GM12878 (cell line): ENCODE data around the gene CDHR5. TPM values are rescaled to one million over a fixed set of nuclear protein-coding genes. Genes with fewer than 3 reads are reported as not detected.

Experiments
- ATAC-seq: fragments of 200-7000 bp; cut with Tn5 transposase; 3 replicates; pipeline ENCODE4 v1.9.1; 2020; ENCODE audit warnings: mild to moderate bottlenecking, moderate library complexity
- BruUV-seq: library from RNA; stranded (reverse); fragments of 400-500 nt; replicated peaks from 2 replicates; lab custom pipeline; 2021; lab: Mats Ljungman, UMichigan
- CTCF ChIA-PET: fragments of 300-600 bp; sonication (Branson Sonifier 250); formaldehyde crosslinking; extraction: SDS; loops from one replicate; lab custom pipeline; 2021; ENCODE audit warnings: inconsistent platforms; lab: Yijun Ruan, JAX
- POLR2A ChIA-PET: fragments of 350-600 bp; formaldehyde crosslinking; extraction: SDS; loops from one replicate; lab custom pipeline; 2021; ENCODE audit warnings: inconsistent platforms; lab: Charles Lee
- RAD21 ChIA-PET: fragments of 300-600 bp; sonication (Branson Sonifier 250); formaldehyde crosslinking; loops from one replicate; lab custom pipeline; 2023; ENCODE audit warnings: antibody characterized with exemption; ENCODE audit not compliant: unreplicated experiment; lab: Charles Lee
- SMC1A ChIA-PET: fragments of 300-600 bp; sonication (Branson Sonifier 250); formaldehyde crosslinking; loops from one replicate; lab custom pipeline; 2023; ENCODE audit not compliant: unreplicated experiment, uncharacterized antibody; lab: Charles Lee
- DNase-seq: peaks from one replicate; pipeline ENCODE4 v3.0.0-alpha.2; 2011; ENCODE audit warnings: low read depth, low spot score
- FAIRE-seq: peaks from 3 replicates; lab custom pipeline; 2011; peaks lifted over from hg19 to GRCh38; lab: Jason Lieb, UNC
- H2AFZ ChIP-seq: 2 replicates; pipeline ENCODE4 v1.6.0; 2011; ENCODE audit warnings: low read depth, low read length, control low read depth; ENCODE audit not compliant: control insufficient read depth
- H3K27ac ChIP-seq: 2 replicates; pipeline ENCODE4 v1.5.1; 2011; ENCODE audit warnings: control low read depth; ENCODE audit not compliant: control insufficient read depth, insufficient read depth
- H3K27me3 ChIP-seq, 2 experiments: replicated peaks in 1 of 2; 2 replicates each; pipeline versions ENCODE4 v1.6.0 to v1.6.1; 2011; ENCODE audit warnings: low read length in 1 of 2; ENCODE audit not compliant: control insufficient read depth in 2 of 2, insufficient read depth in 2 of 2
- H3K36me3 ChIP-seq, 2 experiments: 2 replicates each; pipeline ENCODE4 v1.5.1; 2011; ENCODE audit warnings: low read length in 1 of 2; ENCODE audit not compliant: control insufficient read depth in 2 of 2, insufficient read depth in 2 of 2
- H3K4me1 ChIP-seq: 2 replicates; pipeline ENCODE4 v1.6.1; 2011; ENCODE audit warnings: mild to moderate bottlenecking, low read length, moderate library complexity, mixed read lengths; ENCODE audit not compliant: control insufficient read depth, insufficient read depth
- H3K4me2 ChIP-seq: 2 replicates; pipeline ENCODE4 v1.6.0; 2011; ENCODE audit warnings: control low read depth; ENCODE audit not compliant: control insufficient read depth, insufficient read depth
- H3K4me3 ChIP-seq: fragments of 200-600 bp; sonication (generic); 2 replicates; pipeline ENCODE4 v1.5.1; 2016
- H3K79me2 ChIP-seq: 2 replicates; pipeline ENCODE4 v1.6.0; 2011; ENCODE audit warnings: low read length; ENCODE audit not compliant: control insufficient read depth, insufficient read depth
- H3K9ac ChIP-seq: 2 replicates; pipeline ENCODE4 v1.8.0; 2011; ENCODE audit warnings: low read length, control low read depth, mixed read lengths; ENCODE audit not compliant: control insufficient read depth, insufficient read depth
- H3K9me3 ChIP-seq: replicated peaks from 3 replicates; pipeline ENCODE4 v1.5.1; 2011; ENCODE audit warnings: mild to moderate bottlenecking, low read length; ENCODE audit not compliant: control insufficient read depth, insufficient read depth
- H4K20me1 ChIP-seq: 2 replicates; pipeline ENCODE4 v1.6.0; 2011; ENCODE audit not compliant: control insufficient read depth, insufficient read depth
- ETV6 ChIP-seq, 2 experiments: fragments of 450-650 bp in 1 of 2; IDR thresholded peaks in 1 of 2; conservative IDR thresholded peaks in 1 of 2; 2 replicates each; pipeline ENCODE4 v1.6.1; 2014; ENCODE audit warnings: antibody characterized with exemption in 1 of 2, borderline replicate concordance in 1 of 2, low read depth in 1 of 2, mild to moderate bottlenecking in 1 of 2, moderate library complexity in 1 of 2
- HDAC6 ChIP-seq: fragments of 200-600 bp; sonication (generic); IDR thresholded peaks from one replicate; pipeline ENCODE4 v1.8.0; 2017; ENCODE audit warnings: antibody characterized with exemption; ENCODE audit not compliant: unreplicated experiment
- POLR2A ChIP-seq: IDR thresholded peaks from 2 replicates; pipeline ENCODE4 v1.6.1; 2011; ENCODE audit warnings: low read depth, mild to moderate bottlenecking, low read length
- POLR2AphosphoS5 ChIP-seq: IDR thresholded peaks from 2 replicates; pipeline ENCODE4 v1.6.1; 2011; ENCODE audit warnings: mild to moderate bottlenecking, low read length, inconsistent platforms
- POU2F2 ChIP-seq: IDR thresholded peaks from 3 replicates; pipeline ENCODE4 v1.6.1; 2011; ENCODE audit warnings: low read depth, mild to moderate bottlenecking, low read length, borderline replicate concordance
- YY1 ChIP-seq: IDR thresholded peaks from 2 replicates; pipeline ENCODE4 v1.6.1; 2011; ENCODE audit warnings: low read depth, mild to moderate bottlenecking, low read length
- WGBS: methylation state at CpG from one replicate; pipeline ENCODE4 v1.1.6; 2016; ENCODE audit warnings: low lambda C conversion rate; ENCODE audit not compliant: insufficient replicate concordance, insufficient coverage; ENCODE audit errors: missing lambda C conversion rate; 5-methylcytosine and 5-hydroxymethylcytosine counted together
- in situ Hi-C: fragments of 300-500 bp; cut with MboI; formaldehyde crosslinking; loops from 9 replicates; pipeline ENCODE4 v1.14.3; 2018; ENCODE audit warnings: mixed read lengths
- intact Hi-C: fragments of 100-400 bp; cut with micrococcal nuclease; formaldehyde crosslinking; loops from one replicate; pipeline ENCODE4 v1.14.2; 2022; ENCODE audit not compliant: unreplicated experiment
- polyA plus RNA-seq, 11 experiments: library from polyadenylated mRNA; depleted of rRNA in 4 of 11; unstranded in 6 of 11; stranded (reverse) in 5 of 11; fragments of >200 nt; fragmentation: Nextera tagmentation in 4 of 11; fragmentation: Illumina TruSeq in 1 of 11; extraction: Ambion mirVana in 4 of 11; extraction: Trizol in 1 of 11; gene quantifications; 1 replicate in 1 of 11; 2 replicates in 10 of 11; pipeline versions ENCODE4 v1.2.1 to v1.2.3, GENCODE V29; 2011 to 2016; ENCODE audit warnings: inconsistent platforms in 2 of 11, missing spikeins in 2 of 11, low read depth in 1 of 11
- total RNA-seq, 4 experiments: library from RNA; depleted of rRNA in 3 of 4; stranded (reverse); fragments of >200 nt in 3 of 4; fragmentation: Illumina TruSeq in 1 of 4; extraction: Trizol in 1 of 4; gene quantifications; 2 replicates each; pipeline versions ENCODE4 v1.2.1 to v1.2.3, GENCODE V29; 2013 to 2021
- TF ChIP-seq, protein P1 (sequence below), 3 experiments: IDR thresholded peaks in 2 of 3; conservative IDR thresholded peaks in 1 of 3; 2 replicates each; pipeline ENCODE4 v1.5.1; 2011; ENCODE audit warnings: low read depth in 3 of 3, low read length in 3 of 3, mild to moderate bottlenecking in 3 of 3, control low read depth in 2 of 3, moderate library complexity in 2 of 3, inconsistent platforms in 1 of 3, mixed read lengths in 1 of 3; ENCODE audit not compliant: control insufficient read depth in 2 of 3, insufficient read depth in 1 of 3; ENCODE audit errors: extremely low read depth in 1 of 3

Gene CDHR5
- total and polyA plus RNA-seq, 10 of the 15 experiments (the other 5 are each of a cell fraction or from before 2014, with no cell fraction given): 0.06 TPM; not detected in 9

DNA sequence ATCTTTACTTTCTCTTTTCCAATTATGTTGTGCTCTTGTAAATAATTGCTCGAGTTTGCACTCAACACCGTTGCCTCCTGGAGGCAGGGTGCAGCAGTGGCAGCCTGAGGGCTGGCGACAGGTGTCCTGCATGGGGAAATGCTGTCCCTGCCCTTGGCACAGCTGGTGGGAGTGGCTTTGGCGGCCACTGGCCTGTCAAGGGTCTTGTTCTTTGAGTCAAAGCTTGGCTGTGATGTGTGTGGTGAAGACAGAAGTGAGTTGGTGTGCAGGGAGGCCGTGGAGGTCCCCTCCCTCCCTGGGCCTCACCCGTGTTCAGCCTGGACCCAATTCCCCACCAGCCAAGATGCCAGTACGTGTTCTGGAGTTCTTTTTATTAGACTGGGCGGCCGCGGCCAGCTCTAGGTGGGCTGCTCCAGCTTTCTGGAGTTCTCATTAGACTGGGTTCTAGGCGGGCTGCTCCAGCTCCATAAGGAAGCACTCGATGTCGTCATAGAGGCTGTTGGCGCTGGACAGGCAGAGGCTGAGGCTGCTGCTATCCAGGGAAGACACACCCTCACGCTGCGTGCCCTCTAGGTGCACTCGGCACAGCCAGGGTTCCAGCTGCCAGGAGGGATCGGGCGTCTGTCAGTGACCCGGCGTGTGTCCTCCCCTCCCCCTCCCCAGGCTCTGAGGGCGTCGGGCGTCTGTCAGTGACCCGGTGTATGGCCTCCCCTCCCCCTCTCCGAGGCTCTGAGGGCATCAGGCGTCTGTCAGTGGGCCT is 12.4 kb downstream of the CDHR5 start:
- peak overlapping the region; percentile 68; the same call in 1 of the 2 replicates for H3K4me2 ChIP-seq
- no peaks in the 10 kb centered on the region for H3K27me3 ChIP-seq
- DNase-seq (no peak), ATAC-seq (no peak), FAIRE-seq (no peak)
- intact Hi-C loops: no loop called here
- BruUV-seq: no TSS peak
- H3K27ac ChIP-seq: no peak overlapping the region
- POLR2A ChIA-PET: interaction anchor here (0.5 kb wide), 1 partner anchor 106 kb away, joined by 4 read pairs; no protein-coding TSS in a partner anchor
- H2AFZ ChIP-seq: no peak overlapping the region
- peaks cover 14% of the 10 kb centered on the region for H3K4me1 ChIP-seq
- in situ Hi-C loops: no loop called here
- TF ChIP-seq YY1: 0 out of 2 replicates have a peak, but pooled peaks have one; percentile 5
- no peak for TF ChIP-seq HDAC6
- peak; percentile 85 for TF ChIP-seq POLR2A
- TF ChIP-seq POLR2AphosphoS5: peak; percentile 76
- no peak for TF ChIP-seq ETV6 (conservative IDR thresholded peaks at IDR 0.05 in 1 of 2, IDR thresholded peaks at IDR 0.05 in 1 of 2; ENCODE audit: borderline replicate concordance in 1 of 2, low read depth in 1 of 2)
- TF ChIP-seq, protein P1, sequence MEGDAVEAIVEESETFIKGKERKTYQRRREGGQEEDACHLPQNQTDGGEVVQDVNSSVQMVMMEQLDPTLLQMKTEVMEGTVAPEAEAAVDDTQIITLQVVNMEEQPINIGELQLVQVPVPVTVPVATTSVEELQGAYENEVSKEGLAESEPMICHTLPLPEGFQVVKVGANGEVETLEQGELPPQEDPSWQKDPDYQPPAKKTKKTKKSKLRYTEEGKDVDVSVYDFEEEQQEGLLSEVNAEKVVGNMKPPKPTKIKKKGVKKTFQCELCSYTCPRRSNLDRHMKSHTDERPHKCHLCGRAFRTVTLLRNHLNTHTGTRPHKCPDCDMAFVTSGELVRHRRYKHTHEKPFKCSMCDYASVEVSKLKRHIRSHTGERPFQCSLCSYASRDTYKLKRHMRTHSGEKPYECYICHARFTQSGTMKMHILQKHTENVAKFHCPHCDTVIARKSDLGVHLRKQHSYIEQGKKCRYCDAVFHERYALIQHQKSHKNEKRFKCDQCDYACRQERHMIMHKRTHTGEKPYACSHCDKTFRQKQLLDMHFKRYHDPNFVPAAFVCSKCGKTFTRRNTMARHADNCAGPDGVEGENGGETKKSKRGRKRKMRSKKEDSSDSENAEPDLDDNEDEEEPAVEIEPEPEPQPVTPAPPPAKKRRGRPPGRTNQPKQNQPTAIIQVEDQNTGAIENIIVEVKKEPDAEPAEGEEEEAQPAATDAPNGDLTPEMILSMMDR (IDR thresholded peaks at IDR 0.05 in 2 of 3, conservative IDR thresholded peaks at IDR 0.05 in 1 of 3; ENCODE audit: control insufficient read depth in 2 of 3, extremely low read depth in 1 of 3, insufficient read depth in 1 of 3, low read depth in 3 of 3, low read length in 3 of 3): peak; percentile 1 to 33 (median 23); a peak in 2 of 6 replicates
- peak; percentile 38; the same call in 1 of the 3 replicates for TF ChIP-seq POU2F2
- RAD21 ChIA-PET: interaction anchor here (1.5 kb wide), 1 partner anchor 84 kb away, joined by 3 read pairs; no protein-coding TSS in a partner anchor
- H3K36me3 ChIP-seq: peaks cover 16 to 53% of the 10 kb centered on the region in 2 experiments; a peak in 3 of 4 replicates
- peaks cover 26% of the 10 kb centered on the region for H3K79me2 ChIP-seq
- H3K9me3 ChIP-seq: no peaks in the 10 kb centered on the region
- CTCF ChIA-PET: no interaction called here
- SMC1A ChIA-PET: no interaction called here
- no peak overlapping the region for H3K9ac ChIP-seq
- H4K20me1 ChIP-seq: peaks cover 11% of the 10 kb centered on the region
- 76% methylated on average over 22 of the region's 27 CpGs for WGBS
- H3K4me3 ChIP-seq: no peak overlapping the region
